ENCODE measurements around the gene PRAC2. TPM values are rescaled to one million over a fixed set of nuclear protein-coding genes. Genes with fewer than 3 reads are reported as not detected.

The PRAC2 gene
- polyA plus RNA-seq, 1 experiment: not detected

DNA sequence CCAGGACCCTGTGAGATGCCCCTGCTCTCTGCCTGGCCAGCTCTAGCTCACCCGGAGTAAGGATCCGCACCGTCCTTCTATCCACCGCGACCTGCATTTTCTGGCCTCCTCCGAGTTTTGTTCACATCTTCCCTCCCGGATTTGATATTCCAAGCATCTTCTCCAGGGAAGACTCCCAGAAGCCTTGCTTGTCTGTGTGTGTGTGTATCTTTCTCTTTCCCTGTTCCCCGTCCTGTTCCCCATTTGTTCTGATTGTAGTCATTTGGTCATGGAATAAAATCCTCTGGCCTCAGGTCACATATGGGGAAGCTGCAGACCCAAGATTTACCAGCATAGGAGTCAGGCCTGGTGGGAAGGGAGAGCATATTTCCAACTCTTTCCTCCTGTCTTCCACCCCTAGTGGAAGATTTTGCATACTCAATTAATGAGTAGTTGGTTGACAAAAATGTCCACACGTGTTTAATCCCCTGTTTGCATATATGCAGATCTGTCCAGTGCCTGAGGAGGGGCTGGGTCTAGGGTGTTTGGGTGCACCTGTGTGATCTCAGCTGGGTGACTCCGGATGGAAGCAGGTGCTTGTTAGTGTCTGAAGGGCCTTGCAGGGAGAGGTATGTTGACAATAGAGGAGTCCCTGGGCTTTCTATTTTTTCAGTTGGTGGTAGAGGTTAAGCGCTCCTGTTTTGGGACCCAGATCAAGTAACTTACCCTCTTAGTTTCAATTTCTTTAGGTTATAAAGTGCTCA is 2.5 kb upstream of the PRAC2 start:
- Histone ChIP-seq H3K27me3 (ENCODE audit: control insufficient read depth, insufficient read depth, low read length) (peaks cover 93% of the 10 kb centered on the region), H3K27ac (ENCODE audit: low read depth, low read length) (no peak overlapping the region), H3K9me3 (ENCODE audit: control insufficient read depth, insufficient read depth, low read length) (peaks cover 9% of the 10 kb centered on the region), H3K4me3 (ENCODE audit: low read depth, low read length) (no peak overlapping the region)
- ChIA-PET POLR2A (no interaction called here), CTCF (interaction anchor here (3.7 kb wide), 1 partner anchor 159 kb away, joined by 22 read pairs; no protein-coding TSS in a partner anchor)
- no peak for DNase-seq (ENCODE audit: low read depth, low spot score)
- TF ChIP-seq, protein P1, sequence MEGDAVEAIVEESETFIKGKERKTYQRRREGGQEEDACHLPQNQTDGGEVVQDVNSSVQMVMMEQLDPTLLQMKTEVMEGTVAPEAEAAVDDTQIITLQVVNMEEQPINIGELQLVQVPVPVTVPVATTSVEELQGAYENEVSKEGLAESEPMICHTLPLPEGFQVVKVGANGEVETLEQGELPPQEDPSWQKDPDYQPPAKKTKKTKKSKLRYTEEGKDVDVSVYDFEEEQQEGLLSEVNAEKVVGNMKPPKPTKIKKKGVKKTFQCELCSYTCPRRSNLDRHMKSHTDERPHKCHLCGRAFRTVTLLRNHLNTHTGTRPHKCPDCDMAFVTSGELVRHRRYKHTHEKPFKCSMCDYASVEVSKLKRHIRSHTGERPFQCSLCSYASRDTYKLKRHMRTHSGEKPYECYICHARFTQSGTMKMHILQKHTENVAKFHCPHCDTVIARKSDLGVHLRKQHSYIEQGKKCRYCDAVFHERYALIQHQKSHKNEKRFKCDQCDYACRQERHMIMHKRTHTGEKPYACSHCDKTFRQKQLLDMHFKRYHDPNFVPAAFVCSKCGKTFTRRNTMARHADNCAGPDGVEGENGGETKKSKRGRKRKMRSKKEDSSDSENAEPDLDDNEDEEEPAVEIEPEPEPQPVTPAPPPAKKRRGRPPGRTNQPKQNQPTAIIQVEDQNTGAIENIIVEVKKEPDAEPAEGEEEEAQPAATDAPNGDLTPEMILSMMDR (IDR thresholded peaks at IDR 0.05; ENCODE audit: low read depth, low read length): no peak

DNA sequence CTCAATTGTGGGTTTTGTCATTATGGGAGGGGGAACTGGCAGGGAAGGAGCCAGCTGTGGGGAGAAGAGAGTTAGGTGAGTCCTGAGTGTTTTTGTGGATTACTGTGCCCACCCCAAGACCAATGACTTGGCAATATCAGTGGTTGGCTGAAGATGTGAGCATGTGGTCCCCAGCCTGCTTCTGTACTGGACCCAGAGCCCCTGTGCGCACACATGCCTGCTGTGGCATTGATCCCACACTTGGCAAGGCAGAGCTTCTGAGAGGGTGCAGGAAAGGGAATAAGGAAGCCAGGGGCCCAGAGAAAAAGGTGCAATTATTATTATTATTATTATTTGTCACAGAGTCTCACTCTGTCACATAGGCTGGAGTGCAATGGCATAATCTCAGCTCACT is 2.0 kb upstream of the PRAC2 start:
- TF ChIP-seq, protein P1 (IDR thresholded peaks at IDR 0.05; ENCODE audit: low read depth, low read length): no peak
- H3K4me3 ChIP-seq (ENCODE audit: low read depth, low read length): no peak overlapping the region
- ChIA-PET CTCF (interaction anchor here (0.6 to 4.9 kb wide), 2 partner anchors 68 to 164 kb away, joined by 3 to 47 read pairs; no protein-coding TSS in a partner anchor), POLR2A (no interaction called here)
- no peak overlapping the region for H3K27ac ChIP-seq (ENCODE audit: low read depth, low read length)
- H3K9me3 ChIP-seq (ENCODE audit: control insufficient read depth, insufficient read depth, low read length): peaks cover 9% of the 10 kb centered on the region
- H3K27me3 ChIP-seq (ENCODE audit: control insufficient read depth, insufficient read depth, low read length): peaks cover 95% of the 10 kb centered on the region
- no peak for DNase-seq (ENCODE audit: low read depth, low spot score)

DNA sequence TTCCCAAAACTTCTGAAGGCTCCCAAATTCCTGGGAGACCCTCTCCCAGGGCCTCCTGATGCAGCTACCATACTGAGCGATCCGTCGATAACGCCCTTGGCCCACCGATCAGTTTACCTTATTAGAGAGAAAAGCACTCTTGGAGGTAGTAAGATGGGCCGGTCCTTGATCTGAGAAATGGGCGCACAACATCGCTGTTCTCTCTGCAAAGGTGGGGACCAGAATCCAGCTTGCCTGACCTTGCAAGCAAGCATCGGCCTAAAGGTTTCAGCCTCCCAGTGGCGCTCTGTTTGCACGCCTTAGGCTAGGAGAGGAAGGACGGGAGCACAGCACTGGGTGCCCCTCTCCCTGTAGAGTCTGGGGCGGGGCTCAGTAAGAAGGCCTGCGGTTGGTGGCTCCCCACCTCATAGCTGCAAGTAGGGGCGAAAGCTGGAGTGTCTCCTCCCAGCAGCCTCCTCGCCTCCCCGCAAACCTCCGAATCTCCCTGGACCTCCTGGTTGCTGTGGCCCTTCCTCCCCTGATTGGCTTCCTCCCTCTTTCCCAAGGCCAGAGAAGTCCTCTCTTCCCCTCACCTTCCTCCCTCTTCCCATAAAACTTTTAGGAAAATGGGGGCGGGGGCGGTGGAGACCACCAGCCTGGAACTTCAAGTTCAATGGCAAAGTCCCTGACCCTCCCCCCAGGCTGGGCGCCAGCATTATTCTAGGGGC is 631 bp upstream of the PRAC2 start, which contains the start of gene PRAC1:
TSS of gene PRAC1 (minus strand) at position 318 of the 707 bp plus-strand sequence. CDS start at position 192, 126 bp downstream.
- Histone ChIP-seq H3K4me3 (ENCODE audit: low read depth, low read length) (no peak within 1 kb of the TSS), H3K27ac (ENCODE audit: low read depth, low read length) (no peak within 1 kb of the TSS), H3K9me3 (ENCODE audit: control insufficient read depth, insufficient read depth, low read length) (peaks cover 9% of the 10 kb centered on the region), H3K27me3 (ENCODE audit: control insufficient read depth, insufficient read depth, low read length) (peaks cover 96% of the 10 kb centered on the region)
- TF ChIP-seq, protein P1 (IDR thresholded peaks at IDR 0.05; ENCODE audit: low read depth, low read length): no peak
- ChIA-PET POLR2A (no interaction called here), CTCF (interaction anchor here (0.9 to 5.6 kb wide), 5 partner anchors 33 to 162 kb away, joined by 3 to 102 read pairs (median 47); no protein-coding TSS in a partner anchor)
- no peak for DNase-seq (ENCODE audit: low read depth, low spot score)

DNA sequence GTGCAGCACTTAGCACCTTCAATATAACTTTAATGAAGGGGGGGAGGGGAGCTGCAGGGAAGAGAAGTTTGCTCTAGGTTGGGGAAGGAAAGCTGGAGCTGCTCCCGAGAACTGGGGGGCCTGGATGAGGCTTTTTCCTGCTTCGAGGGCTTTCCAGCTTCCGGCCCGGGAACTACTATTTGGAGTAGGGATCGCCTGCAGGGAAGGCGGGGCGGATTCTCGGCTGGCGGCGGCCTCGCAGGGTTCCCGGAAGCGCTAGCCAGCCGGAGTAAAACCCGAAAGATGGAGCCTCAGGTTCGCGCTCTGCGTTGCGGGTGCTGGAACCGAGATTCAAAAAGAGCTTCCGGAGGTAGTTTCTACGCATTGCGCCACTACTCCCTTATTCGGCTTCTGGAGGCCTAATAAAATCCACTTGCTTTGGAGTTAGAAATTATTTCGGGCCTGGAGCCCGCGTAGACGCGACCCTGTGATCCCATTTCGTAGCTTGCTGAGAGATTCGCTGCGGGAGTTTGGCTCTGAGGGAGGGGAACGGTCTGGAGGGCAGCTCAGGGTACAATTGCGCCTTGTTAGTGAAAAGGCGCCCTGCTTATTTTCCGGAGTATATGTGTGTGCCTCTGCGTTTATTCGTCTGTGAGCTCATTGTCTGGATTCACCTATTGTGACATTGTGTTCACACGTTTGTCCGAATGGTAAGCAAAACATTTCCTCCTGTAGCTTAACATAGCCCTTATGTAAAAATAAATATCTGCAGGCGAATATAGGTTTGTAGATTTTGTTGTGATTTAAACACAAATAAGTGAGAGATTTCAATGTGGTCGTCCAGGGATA is 652 bp downstream of the PRAC2 start:
- POLR2A ChIA-PET: interaction anchor here (1.1 to 1.2 kb wide), 2 partner anchors 67 to 169 kb away, joined by 3 to 4 read pairs; partner anchors contain the start of gene ATP5MC1
- H3K9me3 ChIP-seq (ENCODE audit: control insufficient read depth, insufficient read depth, low read length): peaks cover 6% of the 10 kb centered on the region
- no peak for DNase-seq (ENCODE audit: low read depth, low spot score)
- H3K27ac ChIP-seq (ENCODE audit: low read depth, low read length): no peak overlapping the region
- TF ChIP-seq, protein P1 (IDR thresholded peaks at IDR 0.05; ENCODE audit: low read depth, low read length): no peak
- H3K27me3 ChIP-seq (ENCODE audit: control insufficient read depth, insufficient read depth, low read length): peaks cover 96% of the 10 kb centered on the region
- CTCF ChIA-PET: interaction anchor here (0.5 to 5.6 kb wide), 37 partner anchors 9 to 1463 kb away, joined by 3 to 102 read pairs (median 4); no protein-coding TSS in a partner anchor
- H3K4me3 ChIP-seq (ENCODE audit: low read depth, low read length): no peak overlapping the region

All from AG04450 (cell line).